ENCODE measurements around the gene MLLT1. TPM values are rescaled to one million over a fixed set of nuclear protein-coding genes. Genes with fewer than 3 reads are reported as not detected.

MLLT1 gene
- total RNA-seq, 2 experiments from 2014 or later = 17.5 to 56.0 TPM

DNA sequence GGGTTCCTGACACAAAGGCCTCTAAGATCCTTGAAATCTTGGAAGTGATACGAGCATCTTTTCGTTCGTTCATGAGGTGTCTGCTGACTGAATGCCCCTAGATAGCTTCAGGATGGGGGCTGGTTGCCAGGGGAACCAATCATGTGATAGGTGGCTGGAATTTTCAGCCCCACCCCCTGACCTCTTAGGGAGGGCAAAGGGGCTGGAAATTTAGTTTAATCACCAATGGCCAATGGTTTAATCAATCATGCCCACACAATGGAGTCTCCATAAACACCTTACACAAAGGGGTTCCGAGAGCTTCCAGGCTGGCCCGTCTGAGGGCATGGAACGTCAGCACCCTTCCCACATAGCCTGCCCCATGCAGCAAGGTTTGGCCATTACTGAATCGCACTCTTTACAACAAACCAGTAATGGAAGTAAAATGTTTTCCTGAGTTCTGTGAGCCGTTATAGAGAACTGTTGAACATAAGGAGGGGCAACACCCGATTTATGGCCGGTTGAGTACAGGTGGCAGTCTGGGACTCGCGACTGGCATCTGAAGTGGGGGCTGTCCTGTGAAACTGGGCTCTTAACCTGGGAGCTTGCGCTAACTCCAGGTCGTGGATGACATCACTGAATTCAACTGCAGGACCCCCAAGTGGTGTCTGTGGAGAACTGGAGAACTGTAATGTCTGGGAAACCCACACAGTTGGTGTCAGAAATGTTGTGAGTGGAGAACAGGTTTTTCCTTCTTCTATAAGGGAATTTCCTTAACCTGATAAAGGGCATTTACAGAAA is 25.6 kb downstream of the MLLT1 start:
- intact Hi-C loops (cut with micrococcal nuclease; ENCODE audit: unreplicated experiment) = no loop called here
- BruUV-seq (replicated peaks) = no TSS peak
- no peaks in the 10 kb centered on the region for H3K9me2 ChIP-seq (ENCODE audit: insufficient read depth, low read length)
- POLR2A ChIA-PET = no interaction called here
- CTCF ChIA-PET (ENCODE audit: unreplicated experiment) = no interaction called here
- H2AFZ ChIP-seq (ENCODE audit: low read length) = no peak overlapping the region
- H3K27ac ChIP-seq (ENCODE audit: low read depth, low read length, poor library complexity, severe bottlenecking) = no peak overlapping the region
- TF ChIP-seq, protein P1, sequence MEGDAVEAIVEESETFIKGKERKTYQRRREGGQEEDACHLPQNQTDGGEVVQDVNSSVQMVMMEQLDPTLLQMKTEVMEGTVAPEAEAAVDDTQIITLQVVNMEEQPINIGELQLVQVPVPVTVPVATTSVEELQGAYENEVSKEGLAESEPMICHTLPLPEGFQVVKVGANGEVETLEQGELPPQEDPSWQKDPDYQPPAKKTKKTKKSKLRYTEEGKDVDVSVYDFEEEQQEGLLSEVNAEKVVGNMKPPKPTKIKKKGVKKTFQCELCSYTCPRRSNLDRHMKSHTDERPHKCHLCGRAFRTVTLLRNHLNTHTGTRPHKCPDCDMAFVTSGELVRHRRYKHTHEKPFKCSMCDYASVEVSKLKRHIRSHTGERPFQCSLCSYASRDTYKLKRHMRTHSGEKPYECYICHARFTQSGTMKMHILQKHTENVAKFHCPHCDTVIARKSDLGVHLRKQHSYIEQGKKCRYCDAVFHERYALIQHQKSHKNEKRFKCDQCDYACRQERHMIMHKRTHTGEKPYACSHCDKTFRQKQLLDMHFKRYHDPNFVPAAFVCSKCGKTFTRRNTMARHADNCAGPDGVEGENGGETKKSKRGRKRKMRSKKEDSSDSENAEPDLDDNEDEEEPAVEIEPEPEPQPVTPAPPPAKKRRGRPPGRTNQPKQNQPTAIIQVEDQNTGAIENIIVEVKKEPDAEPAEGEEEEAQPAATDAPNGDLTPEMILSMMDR (conservative IDR thresholded peaks at IDR 0.05; ENCODE audit: low read length) = no peak
- TF ChIP-seq EZH2phosphoT487 (IDR thresholded peaks at IDR 0.05; ENCODE audit: borderline replicate concordance, low read depth, low read length) = no peak
- H3K36me3 ChIP-seq (ENCODE audit: insufficient read depth, low read length) = peaks cover 54% of the 10 kb centered on the region
- H3K79me2 ChIP-seq (ENCODE audit: insufficient read depth, low read depth, low read length) = peaks cover 65% of the 10 kb centered on the region
- no peaks in the 10 kb centered on the region for H4K20me1 ChIP-seq (ENCODE audit: insufficient read depth, low read length)
- DNase-seq (ENCODE audit: low spot score) = no peak
- H3K4me1 ChIP-seq (ENCODE audit: insufficient read depth, low read length, poor library complexity, severe bottlenecking) = peaks cover 18% of the 10 kb centered on the region
- H3K4me3 ChIP-seq (ENCODE audit: low read depth, low read length, poor library complexity, severe bottlenecking) = no peak overlapping the region
- no peak overlapping the region for H3K4me2 ChIP-seq (ENCODE audit: low read length)
- no peaks in the 10 kb centered on the region for H3K9me3 ChIP-seq (ENCODE audit: low read length)

- Histone ChIP-seq H3K9me3 (ENCODE audit: low read length) (0 out of 2 replicates have a peak, but pooled peaks cover 11% of the 10 kb centered on the region), H3K4me1 (ENCODE audit: insufficient read depth, low read length, poor library complexity, severe bottlenecking) (peaks cover 21% of the 10 kb centered on the region), H3K4me3 (ENCODE audit: low read depth, low read length, poor library complexity, severe bottlenecking) (no peak overlapping the region), H3K27ac (ENCODE audit: low read depth, low read length, poor library complexity, severe bottlenecking) (no peak overlapping the region), H4K20me1 (ENCODE audit: insufficient read depth, low read length) (no peaks in the 10 kb centered on the region), H3K9me2 (ENCODE audit: insufficient read depth, low read length) (no peaks in the 10 kb centered on the region), H2AFZ (ENCODE audit: low read length) (no peak overlapping the region), H3K79me2 (ENCODE audit: insufficient read depth, low read depth, low read length) (peaks cover 74% of the 10 kb centered on the region), H3K36me3 (ENCODE audit: insufficient read depth, low read length) (peaks cover 49% of the 10 kb centered on the region), H3K4me2 (ENCODE audit: low read length) (no peak overlapping the region)
- CTCF ChIA-PET (ENCODE audit: unreplicated experiment) = no interaction called here
- intact Hi-C loops (cut with micrococcal nuclease; ENCODE audit: unreplicated experiment) = no loop called here
- no TSS peak for BruUV-seq (replicated peaks)
- POLR2A ChIA-PET = no interaction called here
- TF ChIP-seq EZH2phosphoT487 (IDR thresholded peaks at IDR 0.05; ENCODE audit: borderline replicate concordance, low read depth, low read length) = no peak
- TF ChIP-seq, protein P1 (conservative IDR thresholded peaks at IDR 0.05; ENCODE audit: low read length) = no peak
- DNase-seq (ENCODE audit: low spot score) = no peak
Measured at GRCh38 chr19:6252066-6252465, 27.7 kb downstream of the MLLT1 start.

- H3K36me3 ChIP-seq (ENCODE audit: insufficient read depth, low read length) = peaks cover 54% of the 10 kb centered on the region
- no peak overlapping the region for H3K4me2 ChIP-seq (ENCODE audit: low read length)
- H3K9me2 ChIP-seq (ENCODE audit: insufficient read depth, low read length) = no peaks in the 10 kb centered on the region
- H3K4me1 ChIP-seq (ENCODE audit: insufficient read depth, low read length, poor library complexity, severe bottlenecking) = peaks cover 27% of the 10 kb centered on the region
- TF ChIP-seq EZH2phosphoT487 (IDR thresholded peaks at IDR 0.05; ENCODE audit: borderline replicate concordance, low read depth, low read length) = no peak
- TF ChIP-seq, protein P1 (conservative IDR thresholded peaks at IDR 0.05; ENCODE audit: low read length) = no peak
- intact Hi-C loops (cut with micrococcal nuclease; ENCODE audit: unreplicated experiment) = no loop called here
- no peak for DNase-seq (ENCODE audit: low spot score)
- H3K4me3 ChIP-seq (ENCODE audit: low read depth, low read length, poor library complexity, severe bottlenecking) = no peak overlapping the region
- peaks cover 15% of the 10 kb centered on the region; the same call in 1 of the 2 replicates for H3K9me3 ChIP-seq (ENCODE audit: low read length)
- peaks cover 76% of the 10 kb centered on the region for H3K79me2 ChIP-seq (ENCODE audit: insufficient read depth, low read depth, low read length)
- H4K20me1 ChIP-seq (ENCODE audit: insufficient read depth, low read length) = no peaks in the 10 kb centered on the region
- ChIA-PET CTCF (ENCODE audit: unreplicated experiment) (no interaction called here), POLR2A (no interaction called here)
- no peak overlapping the region for H2AFZ ChIP-seq (ENCODE audit: low read length)
- no peak overlapping the region for H3K27ac ChIP-seq (ENCODE audit: low read depth, low read length, poor library complexity, severe bottlenecking)
- BruUV-seq (replicated peaks) = no TSS peak
Measured at GRCh38 chr19:6250909-6251308, 28.9 kb downstream of the MLLT1 start.

All from OCI-LY7 (cell line).